HepG2 (cell line): ENCODE measurements around the gene CPAMD8. TPM values are rescaled to one million over a fixed set of nuclear protein-coding genes. Genes with fewer than 3 reads are reported as not detected.

Experiments used
- ATAC-seq: fragments of 200-7000 bp; cut with Tn5 transposase; 3 replicates; pipeline ENCODE4 v1.9.1; 2020; ENCODE audit warnings: mild to moderate bottlenecking, moderate library complexity
- BruUV-seq: library from RNA; stranded (reverse); fragments of 400-500 nt; replicated peaks from 2 replicates; lab custom pipeline; 2021; lab: Mats Ljungman, UMichigan
- CTCF ChIA-PET: fragments of 300-600 bp; formaldehyde crosslinking; extraction: SDS; loops from one replicate; lab custom pipeline; 2021; ENCODE audit warnings: low total read pairs, inconsistent platforms, low intra/inter-chr PET ratio; lab: Yijun Ruan, JAX
- POLR2A ChIA-PET: fragments of 350-600 bp; sonication (Branson Sonifier 250); formaldehyde crosslinking; loops from one replicate; lab custom pipeline; 2020; ENCODE audit warnings: antibody characterized with exemption, inconsistent platforms; lab: Yijun Ruan, JAX
- DNase-seq: peaks from one replicate; pipeline ENCODE4 v3.0.0-alpha.2; 2015; ENCODE audit warnings: low spot score
- FAIRE-seq: peaks from 3 replicates; lab custom pipeline; 2011; peaks lifted over from hg19 to GRCh38; lab: Jason Lieb, UNC
- H2AFZ ChIP-seq: one replicate; pipeline ENCODE4 v1.6.1; 2011; ENCODE audit warnings: low read length, inconsistent platforms
- H3K27ac ChIP-seq: fragments of 300-600 bp; 3 replicates; pipeline ENCODE4 v1.8.0; 2011; ENCODE audit warnings: mixed run types, mild to moderate bottlenecking, mixed read lengths, low read length, inconsistent platforms; ENCODE audit not compliant: insufficient read depth; ENCODE audit errors: extremely low read length
- H3K27me3 ChIP-seq, 2 experiments: fragments of 200-600 bp in 1 of 2; 2 replicates in 1 of 2; 3 replicates in 1 of 2; pipeline versions ENCODE4 v1.6.0 to v1.8.0; 2011; ENCODE audit warnings: low read length in 2 of 2, mild to moderate bottlenecking in 2 of 2, moderate library complexity in 2 of 2, inconsistent platforms in 1 of 2; ENCODE audit not compliant: insufficient read depth in 2 of 2, control insufficient read depth in 1 of 2
- H3K36me3 ChIP-seq, 2 experiments: fragments of 200-600 bp in 1 of 2; replicated peaks in 1 of 2; 2 replicates in 1 of 2; 3 replicates in 1 of 2; pipeline versions ENCODE4 v1.5.1 to v1.8.0; 2011; ENCODE audit warnings: low read length in 2 of 2, inconsistent platforms in 1 of 2; ENCODE audit not compliant: insufficient read depth in 2 of 2, control insufficient read depth in 1 of 2
- H3K4me1 ChIP-seq: 2 replicates; pipeline ENCODE4 v1.5.1; 2012; ENCODE audit warnings: low read length, inconsistent platforms; ENCODE audit not compliant: insufficient read depth
- H3K4me2 ChIP-seq: 2 replicates; pipeline ENCODE4 v1.6.0; 2011; ENCODE audit warnings: low read depth, low read length, inconsistent platforms
- H3K4me3 ChIP-seq, 3 experiments: fragments of 200-600 bp in 1 of 3; sonication (generic), shearing (Covaris generic) in 1 of 3; replicated peaks in 1 of 3; 2 replicates each; pipeline ENCODE4 v1.5.1; 2011 to 2016; ENCODE audit warnings: low read length in 3 of 3, inconsistent platforms in 2 of 3, low read depth in 2 of 3, mild to moderate bottlenecking in 2 of 3, control low read depth in 1 of 3, mixed read lengths in 1 of 3; ENCODE audit not compliant: insufficient read depth in 1 of 3
- H3K79me2 ChIP-seq: one replicate; pipeline ENCODE4 v1.6.1; 2011; ENCODE audit warnings: low read length, inconsistent platforms; ENCODE audit not compliant: insufficient read depth
- H3K9ac ChIP-seq: 2 replicates; pipeline ENCODE4 v1.6.0; 2011; ENCODE audit warnings: mild to moderate bottlenecking, low read depth, low read length, inconsistent platforms; ENCODE audit not compliant: insufficient read depth
- H3K9me3 ChIP-seq: 2 replicates; pipeline ENCODE4 v1.5.1; 2012; ENCODE audit warnings: mild to moderate bottlenecking, low read length
- H4K20me1 ChIP-seq: 2 replicates; pipeline ENCODE4 v1.6.0; 2011; ENCODE audit warnings: inconsistent platforms, mild to moderate bottlenecking, low read length, moderate library complexity; ENCODE audit not compliant: insufficient read depth
- NFE2 ChIP-seq: sonication (generic); formaldehyde crosslinking; IDR thresholded peaks from 2 replicates; pipeline ENCODE4 v1.4.0; 2020; ENCODE audit warnings: missing genetic modification reagents
- RORA ChIP-seq: sonication (generic); formaldehyde crosslinking; IDR thresholded peaks from 2 replicates; pipeline ENCODE4 v1.5.0; 2020; ENCODE audit warnings: mild to moderate bottlenecking, missing genetic modification reagents, moderate library complexity
- SUZ12 ChIP-seq: fragments of 150-350 bp; IDR thresholded peaks from 2 replicates; pipeline ENCODE4 v1.6.1; 2014; ENCODE audit warnings: low read depth, low read length
- ZBTB34 ChIP-seq: sonication (generic); formaldehyde crosslinking; IDR thresholded peaks from 2 replicates; pipeline ENCODE4 v1.8.0; 2022; ENCODE audit warnings: mild to moderate bottlenecking, missing genetic modification reagents
- ZNF296 ChIP-seq: sonication (generic); formaldehyde crosslinking; conservative IDR thresholded peaks from 2 replicates; pipeline ENCODE4 v1.5.0; 2020; ENCODE audit warnings: mild to moderate bottlenecking, missing genetic modification reagents
- WGBS: methylation state at CpG from one replicate; pipeline ENCODE4 v1.1.6; 2017; ENCODE audit warnings: low lambda C conversion rate; 5-methylcytosine and 5-hydroxymethylcytosine counted together
- in situ Hi-C: cut with HindIII; loops from 2 replicates; pipeline ENCODE4 v1.10.0; 2017; ENCODE audit warnings: low pct_unique_long_range_greater_than_20kb; ENCODE audit not compliant: extremely low pct_ligation_motif_present
- intact Hi-C: fragments of 100-400 bp; cut with micrococcal nuclease; formaldehyde crosslinking; loops from one replicate; pipeline ENCODE4 v1.10.0; 2022; ENCODE audit not compliant: unreplicated experiment
- polyA plus RNA-seq, 8 experiments: library from polyadenylated mRNA; depleted of rRNA in 3 of 8; stranded (reverse) in 7 of 8; unstranded in 1 of 8; fragments of >200 nt; fragmentation: Illumina TruSeq in 4 of 8; extraction: Trizol in 4 of 8; gene quantifications; 2 replicates each; pipeline versions ENCODE4 v1.2.1 to v1.2.3, GENCODE V29; 2011 to 2016; ENCODE audit warnings: low read depth in 4 of 8, missing spikeins in 1 of 8, mixed read lengths in 1 of 8; ENCODE audit not compliant: insufficient read depth in 1 of 8
- total RNA-seq, 5 experiments: library from RNA; depleted of rRNA; stranded (reverse); fragments of >200 nt; fragmentation: Illumina TruSeq; extraction: Trizol; gene quantifications; 2 replicates each; pipeline ENCODE4 v1.2.3, GENCODE V29; 2016; ENCODE audit warnings: low read depth in 1 of 5
- TF ChIP-seq, protein P1 (sequence below): sonication (generic); formaldehyde crosslinking; IDR thresholded peaks from 2 replicates; pipeline ENCODE4 v1.4.0; 2020; ENCODE audit warnings: missing genetic modification reagents

CPAMD8 gene
- total and polyA plus RNA-seq, 2 of the 13 experiments (the other 11 are each of a cell fraction or from before 2014, with no cell fraction given) = 0.29 to 0.34 TPM

DNA sequence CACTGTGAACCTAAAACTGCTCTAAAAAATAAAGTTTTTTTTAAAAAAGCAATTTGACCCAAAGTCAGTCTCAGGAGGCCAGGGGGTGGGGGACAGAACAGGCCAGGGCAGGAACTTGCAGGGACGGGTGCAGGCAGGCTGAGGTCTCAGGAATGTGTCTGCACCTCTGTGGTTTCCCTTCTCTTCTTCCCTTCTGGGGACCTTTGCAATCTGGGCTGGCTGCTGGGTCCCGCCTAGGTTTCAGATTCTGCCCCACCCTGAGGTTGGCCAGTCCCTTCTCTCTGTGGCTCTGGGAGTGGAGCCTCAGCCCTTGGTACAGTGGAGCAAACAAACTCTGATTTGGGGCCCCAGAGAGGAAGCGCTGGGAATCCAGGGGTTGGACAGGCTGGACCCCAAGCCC, 143.1 kb downstream of the CPAMD8 start:
- FAIRE-seq (no peak), DNase-seq (no peak), ATAC-seq (no peak)
- TF ChIP-seq RORA (CRISPR knock-in tag) (no peak), ZNF296 (CRISPR knock-in tag) (no peak)
- BruUV-seq = no TSS peak
- intact Hi-C loops (no loop called here), in situ Hi-C loops (no loop called here)
- POLR2A ChIA-PET = no interaction called here
- Histone ChIP-seq H3K79me2 (no peaks in the 10 kb centered on the region), H4K20me1 (no peaks in the 10 kb centered on the region), H2AFZ (no peak overlapping the region), H3K4me3 (no peak overlapping the region), H3K36me3 (peaks cover 0 to 2% of the 10 kb centered on the region in 2 experiments; a peak in 3 of 5 replicates), H3K27me3 (no peaks in the 10 kb centered on the region; a peak in 1 of 5 replicates), H3K4me2 (no peak overlapping the region), H3K9ac (no peak overlapping the region), H3K27ac (no peak overlapping the region), H3K9me3 (peaks cover 23% of the 10 kb centered on the region), H3K4me1 (peaks cover 22% of the 10 kb centered on the region; the same call in 1 of the 2 replicates)
- CTCF ChIA-PET = no interaction called here
- 18% methylated on average over 2 of the region's 3 CpGs for WGBS

DNA sequence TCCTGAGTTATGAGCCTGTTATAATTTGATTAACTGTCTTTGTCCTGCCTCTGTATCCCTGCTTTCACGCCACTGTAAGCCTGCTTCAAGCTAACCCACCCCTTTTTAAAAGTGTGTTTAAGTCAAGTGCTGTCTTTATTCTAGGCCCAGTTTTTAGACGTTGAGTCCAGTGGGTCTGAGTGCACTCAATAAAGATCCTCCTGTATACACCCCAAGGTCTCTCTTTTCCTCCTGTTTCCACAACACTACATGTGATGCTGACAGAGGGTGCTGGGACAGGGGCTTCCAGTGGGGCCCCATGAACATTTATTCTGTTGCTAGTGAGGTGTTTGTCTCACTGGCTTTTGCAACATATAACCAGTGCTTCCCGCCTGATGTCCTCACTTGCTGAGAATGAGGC, 144.5 kb downstream of the CPAMD8 start:
- no peak for DNase-seq
- no peak for TF ChIP-seq SUZ12
- TF ChIP-seq, protein P1, sequence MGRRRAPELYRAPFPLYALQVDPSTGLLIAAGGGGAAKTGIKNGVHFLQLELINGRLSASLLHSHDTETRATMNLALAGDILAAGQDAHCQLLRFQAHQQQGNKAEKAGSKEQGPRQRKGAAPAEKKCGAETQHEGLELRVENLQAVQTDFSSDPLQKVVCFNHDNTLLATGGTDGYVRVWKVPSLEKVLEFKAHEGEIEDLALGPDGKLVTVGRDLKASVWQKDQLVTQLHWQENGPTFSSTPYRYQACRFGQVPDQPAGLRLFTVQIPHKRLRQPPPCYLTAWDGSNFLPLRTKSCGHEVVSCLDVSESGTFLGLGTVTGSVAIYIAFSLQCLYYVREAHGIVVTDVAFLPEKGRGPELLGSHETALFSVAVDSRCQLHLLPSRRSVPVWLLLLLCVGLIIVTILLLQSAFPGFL = no peak
- TF ChIP-seq ZBTB34 (CRISPR knock-in tag) = no peak
- no peak for TF ChIP-seq NFE2
- Histone ChIP-seq H3K9ac (no peak overlapping the region), H3K9me3 (peaks cover 23% of the 10 kb centered on the region), H3K79me2 (no peaks in the 10 kb centered on the region), H2AFZ (no peak overlapping the region), H4K20me1 (no peaks in the 10 kb centered on the region), H3K4me2 (no peak overlapping the region), H3K36me3 (peaks cover 8 to 9% of the 10 kb centered on the region in 2 experiments; a peak in 3 of 5 replicates), H3K4me3 (no peak overlapping the region), H3K4me1 (peaks cover 15% of the 10 kb centered on the region; the same call in 1 of the 2 replicates), H3K27me3 (no peaks in the 10 kb centered on the region), H3K27ac (no peak overlapping the region)
- ATAC-seq = no peak
- intact Hi-C loops = no loop called here
- BruUV-seq = no TSS peak
- 55% methylated on average over 3 of the region's 3 CpGs for WGBS
- in situ Hi-C loops = no loop called here
- ChIA-PET CTCF (no interaction called here), POLR2A (no interaction called here)
- no peak for FAIRE-seq
